ENCODE data around the gene PRKCB. TPM values are rescaled to one million over a fixed set of nuclear protein-coding genes. Genes with fewer than 3 reads are reported as not detected.

PRKCB gene
- polyA plus RNA-seq, 3 donors: 57.4 to 87.4 (median 75.5) TPM

DNA sequence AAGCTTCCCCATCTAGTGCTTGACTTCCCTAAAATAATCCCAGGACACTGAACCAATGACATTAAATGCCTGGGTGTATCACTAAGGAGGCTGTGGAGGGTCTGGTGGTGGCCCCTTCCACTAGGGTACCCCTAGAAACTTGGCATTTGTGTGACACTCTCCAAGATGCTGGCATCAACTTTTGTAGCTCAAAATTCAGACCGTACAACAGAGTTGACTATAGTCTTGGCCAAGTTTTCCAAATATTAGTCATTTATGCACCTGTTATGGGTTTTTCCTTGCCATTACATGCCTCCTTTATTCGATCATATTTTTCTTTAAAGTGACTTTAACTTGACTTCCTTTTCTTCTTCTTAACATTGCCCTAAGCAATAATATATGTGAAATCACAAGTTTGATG, 295.5 kb downstream of the PRKCB start:
- Histone ChIP-seq H3K79me2 (ENCODE audit: insufficient read depth, low read length) (no peaks in the 10 kb centered on the region), H3K4me1 (ENCODE audit: control insufficient read depth in 1 of 2, insufficient read depth in 2 of 2, low read length in 2 of 2) (no peaks in the 10 kb centered on the region), H3K9ac (ENCODE audit: insufficient read depth, low read length, poor library complexity, severe bottlenecking) (no peak overlapping the region), H3K4me2 (replicated peaks; ENCODE audit: extremely low read depth, low read length, poor library complexity, severe bottlenecking) (no peak overlapping the region), H3K36me3 (replicated peaks in 1 of 2; ENCODE audit: control insufficient read depth in 1 of 2, insufficient read depth in 2 of 2, low read length in 2 of 2) (peaks cover 75 to 98% of the 10 kb centered on the region in 2 donors), H3K4me3 (replicated peaks in 1 of 3; ENCODE audit: low read depth in 2 of 3, low read length in 3 of 3) (no peak overlapping the region), H4K20me1 (ENCODE audit: insufficient read depth, low read length) (peaks cover 53% of the 10 kb centered on the region), H3K27ac (ENCODE audit: low read depth in 1 of 2, low read length in 2 of 2) (no peak overlapping the region), H2AFZ (ENCODE audit: insufficient read depth, low read depth, low read length, poor library complexity, severe bottlenecking) (no peak overlapping the region), H3K9me3 (replicated peaks in 1 of 2; ENCODE audit: control insufficient read depth in 1 of 2, insufficient read depth in 1 of 2, low read length in 2 of 2) (no peaks in the 10 kb centered on the region), H3K27me3 (ENCODE audit: control insufficient read depth in 2 of 2, insufficient read depth in 2 of 2, low read length in 2 of 2) (no peaks in the 10 kb centered on the region)
- Mint-ChIP-seq H3K9me3 (no peaks in the 10 kb centered on the region), H3K36me3 (peaks cover 59 to 92% of the 10 kb centered on the region in 2 donors), H3K4me1 (peaks cover 1% of the 10 kb centered on the region), H3K27ac (no peak overlapping the region), H3K4me3 (no peak overlapping the region), H3K27me3 (ENCODE audit: low read depth in 3 of 3) (no peaks in the 10 kb centered on the region)
- intact Hi-C loops (cut with micrococcal nuclease): no loop called here
- WGBS (ENCODE audit: insufficient coverage): 60% methylated on average over 1 of the region's 2 CpGs
- no peak for DNase-seq
- TF ChIP-seq, protein P1, sequence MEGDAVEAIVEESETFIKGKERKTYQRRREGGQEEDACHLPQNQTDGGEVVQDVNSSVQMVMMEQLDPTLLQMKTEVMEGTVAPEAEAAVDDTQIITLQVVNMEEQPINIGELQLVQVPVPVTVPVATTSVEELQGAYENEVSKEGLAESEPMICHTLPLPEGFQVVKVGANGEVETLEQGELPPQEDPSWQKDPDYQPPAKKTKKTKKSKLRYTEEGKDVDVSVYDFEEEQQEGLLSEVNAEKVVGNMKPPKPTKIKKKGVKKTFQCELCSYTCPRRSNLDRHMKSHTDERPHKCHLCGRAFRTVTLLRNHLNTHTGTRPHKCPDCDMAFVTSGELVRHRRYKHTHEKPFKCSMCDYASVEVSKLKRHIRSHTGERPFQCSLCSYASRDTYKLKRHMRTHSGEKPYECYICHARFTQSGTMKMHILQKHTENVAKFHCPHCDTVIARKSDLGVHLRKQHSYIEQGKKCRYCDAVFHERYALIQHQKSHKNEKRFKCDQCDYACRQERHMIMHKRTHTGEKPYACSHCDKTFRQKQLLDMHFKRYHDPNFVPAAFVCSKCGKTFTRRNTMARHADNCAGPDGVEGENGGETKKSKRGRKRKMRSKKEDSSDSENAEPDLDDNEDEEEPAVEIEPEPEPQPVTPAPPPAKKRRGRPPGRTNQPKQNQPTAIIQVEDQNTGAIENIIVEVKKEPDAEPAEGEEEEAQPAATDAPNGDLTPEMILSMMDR (IDR thresholded peaks at IDR 0.05): no peak

DNA sequence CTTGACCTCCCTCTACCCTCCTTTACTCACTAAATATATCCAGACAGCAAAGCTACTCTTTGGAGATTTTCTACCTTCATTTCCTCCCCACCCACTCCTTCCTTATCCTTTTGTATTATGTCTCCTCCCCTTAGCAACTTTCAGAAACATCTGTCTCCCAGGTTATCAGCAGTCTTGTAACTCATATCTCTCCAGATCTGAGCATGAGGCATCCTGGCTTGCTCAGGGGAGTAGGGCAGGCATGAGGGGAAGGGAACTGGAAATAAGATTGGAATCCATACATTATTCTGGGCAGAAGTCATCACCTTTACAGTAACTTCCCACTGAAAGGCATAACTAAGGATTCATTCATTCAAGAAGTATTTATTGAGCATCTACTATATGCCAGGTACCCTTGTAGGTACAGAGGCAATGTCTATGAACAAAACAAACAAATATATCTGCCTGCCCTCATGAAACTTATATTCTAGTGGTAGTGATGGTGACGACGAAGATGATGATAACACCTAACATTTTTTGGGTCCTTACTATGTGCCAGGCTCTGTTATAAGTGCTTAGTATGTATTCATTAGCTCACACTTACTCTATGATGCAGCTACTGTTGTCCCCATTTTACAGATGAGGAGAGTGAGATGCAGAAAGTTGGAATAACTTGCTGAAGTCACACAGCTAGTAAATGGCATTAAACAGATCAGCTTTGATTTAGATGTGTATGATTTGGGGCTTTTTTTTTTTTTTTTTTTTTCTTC, 296.4 kb downstream of the PRKCB start:
- H3K4me3 Mint-ChIP-seq: no peak overlapping the region
- no peak overlapping the region for H2AFZ ChIP-seq (ENCODE audit: insufficient read depth, low read depth, low read length, poor library complexity, severe bottlenecking)
- H3K79me2 ChIP-seq (ENCODE audit: insufficient read depth, low read length): no peaks in the 10 kb centered on the region
- no CpG with 5 or more reads among the region's 2 CpGs for WGBS (ENCODE audit: insufficient coverage)
- H4K20me1 ChIP-seq (ENCODE audit: insufficient read depth, low read length): peaks cover 53% of the 10 kb centered on the region
- no peaks in the 10 kb centered on the region for H3K9me3 ChIP-seq (replicated peaks in 1 of 2; ENCODE audit: control insufficient read depth in 1 of 2, insufficient read depth in 1 of 2, low read length in 2 of 2)
- no peaks in the 10 kb centered on the region for H3K27me3 Mint-ChIP-seq (ENCODE audit: low read depth in 3 of 3)
- peaks cover 58 to 92% of the 10 kb centered on the region in 2 donors for H3K36me3 Mint-ChIP-seq
- H3K4me1 ChIP-seq (ENCODE audit: control insufficient read depth in 1 of 2, insufficient read depth in 2 of 2, low read length in 2 of 2): no peaks in the 10 kb centered on the region
- H3K4me1 Mint-ChIP-seq: peaks cover 1% of the 10 kb centered on the region
- no peak overlapping the region for H3K27ac Mint-ChIP-seq
- DNase-seq: no peak
- peak overlapping the region in 1 of 2 donors; percentile 14 for H3K27ac ChIP-seq (ENCODE audit: low read depth in 1 of 2, low read length in 2 of 2)
- no peak overlapping the region for H3K9ac ChIP-seq (ENCODE audit: insufficient read depth, low read length, poor library complexity, severe bottlenecking)
- intact Hi-C loops (cut with micrococcal nuclease): no loop called here
- no peaks in the 10 kb centered on the region for H3K27me3 ChIP-seq (ENCODE audit: control insufficient read depth in 2 of 2, insufficient read depth in 2 of 2, low read length in 2 of 2)
- no peak overlapping the region for H3K4me2 ChIP-seq (replicated peaks; ENCODE audit: extremely low read depth, low read length, poor library complexity, severe bottlenecking)
- H3K36me3 ChIP-seq (replicated peaks in 1 of 2; ENCODE audit: control insufficient read depth in 1 of 2, insufficient read depth in 2 of 2, low read length in 2 of 2): peaks cover 74 to 95% of the 10 kb centered on the region in 2 donors
- TF ChIP-seq, protein P1 (IDR thresholded peaks at IDR 0.05): no peak
- no peak overlapping the region for H3K4me3 ChIP-seq (replicated peaks in 1 of 3; ENCODE audit: low read depth in 2 of 3, low read length in 3 of 3)
- no peaks in the 10 kb centered on the region for H3K9me3 Mint-ChIP-seq

All from CD14-positive monocyte (primary cell).